ENCODE measurements around the gene DCTN2.

GRCh38 chr12:57585156-57585555 lies 38.2 kb upstream of the DCTN2 start:
- TF ChIP-seq POLR2A (IDR thresholded peaks at IDR 0.05; ENCODE audit: low read length) (no peak), GATA1 (IDR thresholded peaks at IDR 0.05; ENCODE audit: low read depth, low read length) (no peak)

All from erythroblast (primary cell).